ENCODE measurements around the gene ANO6. TPM values are rescaled to one million over a fixed set of nuclear protein-coding genes. Genes with fewer than 3 reads are reported as not detected.
"Not testable (repeated sequence)": the region's sequence is repeated elsewhere in the genome, so short reads cannot be mapped to it uniquely, and the experiment has no call there.

The ANO6 gene
- total and polyA plus RNA-seq, 2 donors (not counting 1 experiment from before 2014, with no cell fraction given) = 6.6 to 19.5 TPM

GRCh38 chr12:45315462-45315861, 99.6 kb downstream of the ANO6 start:
- ATAC-seq (ENCODE audit: low read depth) (no peak), DNase-seq (no peak)
- Histone ChIP-seq H3K4me3 (ENCODE audit: control extremely low read depth in 1 of 5, extremely low read depth in 1 of 5, insufficient read depth in 1 of 5, low read depth in 2 of 5, low read length in 4 of 5) (no peak overlapping the region), H3K9me3 (ENCODE audit: control extremely low read depth in 1 of 3, control insufficient read depth in 2 of 3, insufficient read depth in 1 of 3, low read length in 2 of 3) (peaks cover 0 to 1% (median 0%) of the 10 kb centered on the region in 3 donors), H3K79me2 (ENCODE audit: control insufficient read depth, insufficient read depth, low read length) (peaks cover 2% of the 10 kb centered on the region), H3K9ac (ENCODE audit: low read length) (no peak overlapping the region), H3K36me3 (replicated peaks in 1 of 2; ENCODE audit: control extremely low read depth in 1 of 2, control insufficient read depth in 1 of 2, extremely low read depth in 1 of 2, insufficient read depth in 2 of 2, low read length in 1 of 2) (peaks cover 3 to 5% of the 10 kb centered on the region in 2 experiments), H3K27ac (ENCODE audit: low read length in 2 of 2) (no peak overlapping the region), H3K27me3 (replicated peaks in 1 of 4; ENCODE audit: control extremely low read depth in 1 of 4, control insufficient read depth in 3 of 4, insufficient read depth in 4 of 4, low read length in 3 of 4) (no peaks in the 10 kb centered on the region), H4K20me1 (ENCODE audit: control insufficient read depth, insufficient read depth, low read length, poor library complexity, severe bottlenecking) (no peaks in the 10 kb centered on the region), H3K4me2 (replicated peaks; ENCODE audit: low read depth, low read length, poor library complexity, severe bottlenecking) (no peak overlapping the region), H2AFZ (ENCODE audit: insufficient read depth, low read depth, low read length, poor library complexity, severe bottlenecking) (no peak overlapping the region), H3K4me1 (ENCODE audit: control insufficient read depth in 2 of 2, insufficient read depth in 2 of 2, low read length in 2 of 2) (no peaks in the 10 kb centered on the region)
- CTCF ChIA-PET = no interaction called here
- WGBS (ENCODE audit: insufficient coverage) = 95% methylated on average over 4 of the region's 4 CpGs
- Mint-ChIP-seq H3K9me3 (ENCODE audit: insufficient read depth) (peaks cover 4% of the 10 kb centered on the region), H3K4me3 (no peak overlapping the region), H3K4me1 (peaks cover 6% of the 10 kb centered on the region), H3K27me3 (no peaks in the 10 kb centered on the region), H3K27ac (no peak overlapping the region)
- intact Hi-C loops (cut with micrococcal nuclease) = no loop called here
- TF ChIP-seq EZH2 (IDR thresholded peaks at IDR 0.05; ENCODE audit: borderline replicate concordance, insufficient read depth, low read depth, low read length, poor library complexity, severe bottlenecking) (no peak), CTCF (IDR thresholded peaks at IDR 0.05) (no peak)
- POLR2A ChIA-PET = no interaction called here

- CTCF ChIA-PET; H3K9me3 Mint-ChIP-seq (ENCODE audit: insufficient read depth): not testable (repeated sequence)
These were observed 101.4 kb downstream of the ANO6 start for GRCh38 chr12:45317261-45317660.

More at GRCh38 chr12:45317261-45317660, 101.4 kb downstream of the ANO6 start:
- H3K79me2 ChIP-seq (ENCODE audit: control insufficient read depth, insufficient read depth, low read length); H3K27me3 Mint-ChIP-seq; H4K20me1 ChIP-seq (ENCODE audit: control insufficient read depth, insufficient read depth, low read length, poor library complexity, severe bottlenecking); H3K27me3 ChIP-seq (replicated peaks in 1 of 4; ENCODE audit: control extremely low read depth in 1 of 4, control insufficient read depth in 3 of 4, insufficient read depth in 4 of 4, low read length in 3 of 4); ATAC-seq (ENCODE audit: low read depth); H3K4me3 Mint-ChIP-seq; POLR2A ChIA-PET; H3K9ac ChIP-seq (ENCODE audit: low read length); H3K4me1 Mint-ChIP-seq; H3K4me2 ChIP-seq (replicated peaks; ENCODE audit: low read depth, low read length, poor library complexity, severe bottlenecking); H3K27ac ChIP-seq (ENCODE audit: low read length in 2 of 2); DNase-seq; H3K27ac Mint-ChIP-seq; H3K36me3 ChIP-seq (replicated peaks in 1 of 2; ENCODE audit: control extremely low read depth in 1 of 2, control insufficient read depth in 1 of 2, extremely low read depth in 1 of 2, insufficient read depth in 2 of 2, low read length in 1 of 2); intact Hi-C loops (cut with micrococcal nuclease); H3K4me3 ChIP-seq (ENCODE audit: control extremely low read depth in 1 of 5, extremely low read depth in 1 of 5, insufficient read depth in 1 of 5, low read depth in 2 of 5, low read length in 4 of 5); H3K4me1 ChIP-seq (ENCODE audit: control insufficient read depth in 2 of 2, insufficient read depth in 2 of 2, low read length in 2 of 2); H3K9me3 ChIP-seq (ENCODE audit: control extremely low read depth in 1 of 3, control insufficient read depth in 2 of 3, insufficient read depth in 1 of 3, low read length in 2 of 3); H2AFZ ChIP-seq (ENCODE audit: insufficient read depth, low read depth, low read length, poor library complexity, severe bottlenecking): not testable (repeated sequence)
- no CpG with 5 or more reads among the region's 3 CpGs for WGBS (ENCODE audit: insufficient coverage)

Data from B cell (primary cell).